Mononuclear cell (primary cell): ENCODE measurements around the gene SMCO1. TPM values are rescaled to one million over a fixed set of nuclear protein-coding genes. Genes with fewer than 3 reads are reported as not detected.
"Not testable (repeated sequence)": the region's sequence is repeated elsewhere in the genome, so short reads cannot be mapped to it uniquely, and the experiment has no call there.

Experiments used
- H3K27me3 ChIP-seq: 2 replicates; pipeline ENCODE4 v1.6.0; 2011; ENCODE audit warnings: low read length, control low read depth; ENCODE audit not compliant: insufficient read depth
- H3K4me1 ChIP-seq: 2 replicates; pipeline ENCODE4 v1.5.1; 2011; ENCODE audit warnings: mild to moderate bottlenecking, low read length, control low read depth; ENCODE audit not compliant: insufficient read depth
- H3K4me3 ChIP-seq: 2 replicates; pipeline ENCODE4 v1.5.1; 2011; ENCODE audit warnings: mild to moderate bottlenecking, low read length, moderate library complexity
- H3K9me3 ChIP-seq: 2 replicates; pipeline ENCODE4 v1.5.1; 2011; ENCODE audit warnings: low read depth, mild to moderate bottlenecking, control low read depth, low read length
- total RNA-seq: library from RNA; depleted of rRNA; stranded (reverse); fragments of >200 nt; gene quantifications from one replicate; pipeline ENCODE4 v1.2.3, GENCODE V29; 2012

The SMCO1 gene
- total RNA-seq, 1 donor = not detected

GRCh38 chr3:196511646-196512425 is 3.3 kb downstream of the SMCO1 start:
- H3K9me3 ChIP-seq, H3K4me3 ChIP-seq, H3K4me1 ChIP-seq, H3K27me3 ChIP-seq: not testable (repeated sequence)

GRCh38 chr3:196511108-196511507 is 4.0 kb downstream of the SMCO1 start:
- not testable (repeated sequence) for H3K9me3 ChIP-seq, H3K27me3 ChIP-seq, H3K4me1 ChIP-seq, H3K4me3 ChIP-seq

- Histone ChIP-seq H3K9me3 (no peaks in the 10 kb centered on the region), H3K4me1 (peaks cover 9% of the 10 kb centered on the region), H3K4me3 (no peak overlapping the region), H3K27me3 (no peaks in the 10 kb centered on the region)
Measured at GRCh38 chr3:196506687-196507086, 8.5 kb downstream of the SMCO1 start.

GRCh38 chr3:196504556-196504955 is 10.6 kb downstream of the SMCO1 start:
- Histone ChIP-seq H3K4me3 (no peak overlapping the region), H3K27me3 (no peaks in the 10 kb centered on the region), H3K4me1 (peaks cover 29% of the 10 kb centered on the region), H3K9me3 (no peaks in the 10 kb centered on the region)

- not testable (repeated sequence) for H3K9me3 ChIP-seq, H3K27me3 ChIP-seq
- peak overlapping the region; percentile 98 for H3K4me3 ChIP-seq
- H3K4me1 ChIP-seq = peaks cover 35% of the 10 kb centered on the region
Measured at GRCh38 chr3:196504077-196504398, 11.1 kb downstream of the SMCO1 start.

- peaks cover 36% of the 10 kb centered on the region for H3K4me1 ChIP-seq
- no peaks in the 10 kb centered on the region for H3K9me3 ChIP-seq
- H3K27me3 ChIP-seq = no peaks in the 10 kb centered on the region
- H3K4me3 ChIP-seq = peak within 1 kb of the TSS; percentile 98
Measured at GRCh38 chr3:196503196-196504076, 11.7 kb downstream of the SMCO1 start, which contains the start of gene RNF168. TSS of gene RNF168 (minus strand) at chr3:196503768. CDS start at chr3:196503173, 595 bp downstream.

- Histone ChIP-seq H3K27me3 (no peaks in the 10 kb centered on the region), H3K9me3 (no peaks in the 10 kb centered on the region), H3K4me3 (peak overlapping the region; percentile 98), H3K4me1 (peaks cover 36% of the 10 kb centered on the region)
Measured at GRCh38 chr3:196502775-196503195, 12.4 kb downstream of the SMCO1 start.

- H3K4me1 ChIP-seq = peaks cover 36% of the 10 kb centered on the region
- H3K9me3 ChIP-seq = no peaks in the 10 kb centered on the region
- H3K27me3 ChIP-seq = no peaks in the 10 kb centered on the region
- H3K4me3 ChIP-seq = peak overlapping the region; percentile 98
Measured at GRCh38 chr3:196501316-196502044, 13.7 kb downstream of the SMCO1 start.

GRCh38 chr3:196499807-196500524 is 15.2 kb downstream of the SMCO1 start:
- peak overlapping the region; percentile 13 for H3K4me3 ChIP-seq
- H3K27me3 ChIP-seq = no peaks in the 10 kb centered on the region
- no peaks in the 10 kb centered on the region for H3K9me3 ChIP-seq

GRCh38 chr3:196499061-196499460 is 16.1 kb downstream of the SMCO1 start:
- Histone ChIP-seq H3K4me3 (no peak overlapping the region), H3K27me3 (no peaks in the 10 kb centered on the region), H3K9me3 (no peaks in the 10 kb centered on the region), H3K4me1 (peaks cover 32% of the 10 kb centered on the region)

More at GRCh38 chr3:196499807-196500524, 15.2 kb downstream of the SMCO1 start:
- H3K4me1 ChIP-seq = peaks cover 36% of the 10 kb centered on the region

GRCh38 chr3:196498297-196498696 is 16.8 kb downstream of the SMCO1 start:
- H3K9me3 ChIP-seq = no peaks in the 10 kb centered on the region

GRCh38 chr3:196496183-196496582 is 19.0 kb downstream of the SMCO1 start:
- H3K9me3 ChIP-seq = no peaks in the 10 kb centered on the region
- no peaks in the 10 kb centered on the region for H3K27me3 ChIP-seq
- H3K4me3 ChIP-seq = no peak overlapping the region
- H3K4me1 ChIP-seq = peaks cover 22% of the 10 kb centered on the region

More at GRCh38 chr3:196498297-196498696, 16.8 kb downstream of the SMCO1 start:
- peaks cover 32% of the 10 kb centered on the region for H3K4me1 ChIP-seq
- H3K4me3 ChIP-seq = no peak overlapping the region
- no peaks in the 10 kb centered on the region for H3K27me3 ChIP-seq

GRCh38 chr3:196493292-196493691 is 21.9 kb downstream of the SMCO1 start:
- Histone ChIP-seq H3K27me3 (no peaks in the 10 kb centered on the region), H3K4me3 (no peak overlapping the region), H3K4me1 (no peaks in the 10 kb centered on the region), H3K9me3 (no peaks in the 10 kb centered on the region)

GRCh38 chr3:196492080-196492479 is 23.1 kb downstream of the SMCO1 start:
- H3K27me3 ChIP-seq = no peaks in the 10 kb centered on the region
- H3K4me1 ChIP-seq = no peaks in the 10 kb centered on the region
- H3K9me3 ChIP-seq = no peaks in the 10 kb centered on the region
- H3K4me3 ChIP-seq = no peak overlapping the region
